Stimulated activated CD8-positive, alpha-beta memory T cell treated with anti-CD3 and anti-CD28 coated beads, Interleukin-15, amount 100 ng/mL, for 4 hours (primary cell): ENCODE measurements around the gene IL4I1.

Source experiments
- DNase-seq, 2 donors: peaks; one replicate each; pipeline ENCODE4 v3.0.0-alpha.2; 2020; ENCODE audit warnings: low read depth in 2 of 2

The IL4I1 gene

GRCh38 chr19:49895566-49896297 lies 955 bp downstream of the IL4I1 start:
- DNase-seq, result no peak

- no peak for DNase-seq
Observed at GRCh38 chr19:49894879-49895565, 1.7 kb downstream of the IL4I1 start.

- DNase-seq, result no peak
Observed at GRCh38 chr19:49894011-49894664, 2.5 kb downstream of the IL4I1 start.

GRCh38 chr19:49892716-49893115 lies 4.0 kb downstream of the IL4I1 start:
- DNase-seq, result no peak

GRCh38 chr19:49891393-49891792 lies 5.3 kb downstream of the IL4I1 start:
- DNase-seq, result no peak

- peak; percentile 36 to 50 for DNase-seq
Observed at GRCh38 chr19:49890349-49891311, 6.1 kb downstream of the IL4I1 start.

GRCh38 chr19:49889687-49890348 lies 6.9 kb downstream of the IL4I1 start:
- DNase-seq, result peak; percentile 46 to 52

GRCh38 chr19:49889038-49889686 lies 7.5 kb downstream of the IL4I1 start:
- no peak for DNase-seq

GRCh38 chr19:49888510-49888824 lies 8.2 kb downstream of the IL4I1 start:
- DNase-seq, result no peak

- no peak for DNase-seq
Observed at GRCh38 chr19:49887665-49888509, 8.8 kb downstream of the IL4I1 start.

GRCh38 chr19:49887037-49887664 lies 9.5 kb downstream of the IL4I1 start:
- DNase-seq, result no peak

- DNase-seq, result no peak
Observed at GRCh38 chr19:49884760-49885159, 11.9 kb downstream of the IL4I1 start.

GRCh38 chr19:49884109-49884508 lies 12.6 kb downstream of the IL4I1 start:
- no peak for DNase-seq

GRCh38 chr19:49883094-49883493 lies 13.6 kb downstream of the IL4I1 start:
- no peak for DNase-seq

GRCh38 chr19:49882643-49883042 lies 14.0 kb downstream of the IL4I1 start:
- DNase-seq, result no peak

GRCh38 chr19:49881672-49882394 lies 14.9 kb downstream of the IL4I1 start:
- no peak for DNase-seq

- DNase-seq, result no peak
Observed at GRCh38 chr19:49881186-49881585, 15.5 kb downstream of the IL4I1 start.

GRCh38 chr19:49880162-49880869 lies 16.4 kb downstream of the IL4I1 start:
- no peak for DNase-seq
